ACHN (cell line): ENCODE results near the gene ZMIZ1.
"Not testable (repeated sequence)": the region's sequence is repeated elsewhere in the genome, so short reads cannot be mapped to it uniquely, and the experiment has no call there.

Experiments
- DNase-seq: peaks from one replicate; pipeline ENCODE4 v3.0.0-alpha.2; 2015
- in situ Hi-C: cut with HindIII; loops from 2 replicates; pipeline ENCODE4 v1.10.0; 2017; ENCODE audit warnings: low sequenced_read_pairs, low pct_ligation_motif_present, low pct_unique_long_range_greater_than_20kb

ZMIZ1 gene

DNA sequence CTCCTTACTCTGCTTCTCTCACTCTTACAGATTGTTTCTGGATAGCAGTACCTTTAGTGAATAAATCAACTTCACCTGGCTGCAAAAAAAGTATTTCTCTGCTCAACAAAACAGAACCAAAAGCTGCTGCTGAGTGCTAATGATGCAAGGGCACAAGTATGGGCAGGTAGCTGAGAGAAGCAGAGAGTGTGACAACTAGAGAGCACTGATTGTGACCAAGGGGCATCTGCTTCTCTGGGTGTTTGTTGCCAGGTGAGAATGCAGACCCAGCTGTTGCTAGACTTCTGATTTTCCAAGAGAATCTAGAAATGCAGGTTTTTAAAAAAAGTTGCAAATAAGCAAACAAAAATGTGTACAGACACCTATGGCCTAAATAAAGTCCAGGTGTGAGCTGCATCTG lies 253.2 kb downstream of the ZMIZ1 start:
- no peak for DNase-seq
- in situ Hi-C loops = no loop called here

DNA sequence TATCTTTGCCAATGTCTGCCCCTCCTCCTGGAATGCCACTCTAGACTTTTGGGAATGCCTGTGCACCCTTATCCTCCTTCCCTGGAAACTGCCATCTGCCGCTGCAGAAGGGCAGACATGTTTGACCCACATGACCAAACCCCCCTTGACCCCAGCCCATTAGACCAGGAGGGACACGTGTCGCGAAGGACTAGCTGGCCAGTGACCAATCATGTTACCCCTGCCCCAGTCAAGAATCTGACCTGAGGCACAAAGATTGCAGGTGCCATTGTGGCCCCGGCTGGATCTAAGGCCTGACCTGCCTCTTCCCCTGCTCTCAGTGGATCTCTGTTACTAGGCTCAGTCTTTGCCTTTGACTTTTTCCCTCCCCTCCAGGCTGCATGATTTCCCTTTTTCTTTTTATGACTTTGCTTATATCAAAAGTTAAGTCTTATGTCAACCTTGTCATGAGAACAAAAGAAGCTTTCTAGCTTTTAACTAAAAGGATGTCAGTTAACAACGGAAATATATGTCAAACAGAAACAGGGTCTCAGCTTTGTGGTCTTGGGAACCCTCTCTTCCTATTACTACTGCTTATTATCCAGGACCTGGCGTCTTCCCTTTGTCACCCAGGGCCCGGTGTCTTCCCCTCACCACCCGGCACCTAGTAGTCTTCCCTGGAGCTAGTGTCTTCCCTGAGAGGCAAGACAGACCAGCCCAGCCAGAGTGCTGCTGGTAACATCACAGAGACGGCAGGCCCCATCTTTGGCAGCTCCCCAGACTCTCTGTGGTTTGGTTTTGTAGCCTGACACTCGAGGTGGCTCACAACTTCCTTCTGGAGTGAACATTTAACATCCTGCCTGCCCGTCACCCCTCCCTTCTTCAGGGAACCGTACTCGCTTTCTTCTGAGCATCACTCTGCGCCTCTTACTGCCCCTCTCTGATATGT lies 254.1 kb downstream of the ZMIZ1 start:
- DNase-seq = peak; percentile 40
- in situ Hi-C loops = no loop called here

DNA sequence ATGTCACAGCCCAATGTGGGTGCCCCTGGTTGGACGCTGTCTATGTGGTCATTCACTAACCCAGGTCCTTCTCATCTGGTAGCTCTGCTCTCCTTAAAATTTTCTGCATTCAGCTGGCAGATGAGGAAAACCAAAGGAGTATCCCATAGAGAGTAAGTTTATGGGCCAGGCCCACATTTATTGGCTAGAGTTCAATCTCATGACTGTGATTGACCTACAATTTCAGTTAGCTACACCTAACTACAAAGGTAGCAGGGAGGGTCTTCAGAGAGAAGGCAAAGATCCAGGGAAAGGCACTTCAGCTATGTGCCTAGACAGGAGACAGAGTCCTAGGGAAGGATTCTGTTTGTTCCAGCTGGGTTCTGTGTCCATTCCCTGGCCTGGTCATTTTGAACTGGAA lies 254.8 kb downstream of the ZMIZ1 start:
- in situ Hi-C loops = no loop called here
- no peak for DNase-seq

DNA sequence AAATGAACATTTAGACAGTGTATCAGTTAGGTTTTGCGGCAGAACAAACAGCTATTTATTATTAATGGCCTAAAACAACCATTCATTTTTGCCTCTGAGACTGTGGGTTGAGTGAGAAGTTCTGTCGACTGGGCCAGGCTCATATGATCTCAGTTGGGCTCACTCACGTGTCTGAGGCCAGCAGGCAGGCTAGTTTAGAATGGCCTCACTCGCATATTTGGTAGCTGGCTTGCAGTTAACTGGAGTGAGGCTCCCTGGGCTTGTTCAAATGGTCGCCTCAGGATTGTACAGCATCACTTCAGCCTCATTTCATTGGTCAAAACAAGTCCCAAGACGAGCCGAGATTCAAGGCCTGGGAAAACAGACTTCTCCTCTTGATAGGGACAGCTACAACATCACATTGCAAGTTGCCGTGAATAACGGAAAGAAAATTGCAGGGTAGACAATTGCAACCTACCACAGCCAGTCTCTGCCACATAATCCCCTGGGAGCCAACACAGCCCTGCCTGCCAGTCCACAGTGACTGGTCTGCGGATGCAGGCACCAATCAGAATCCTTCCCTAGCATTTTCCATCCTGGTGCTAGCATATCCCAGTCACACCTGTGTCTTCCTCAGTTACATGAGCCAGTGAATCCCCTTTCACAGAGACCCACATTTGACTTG lies 255.4 kb downstream of the ZMIZ1 start:
- no peak for DNase-seq
- in situ Hi-C loops = no loop called here

DNA sequence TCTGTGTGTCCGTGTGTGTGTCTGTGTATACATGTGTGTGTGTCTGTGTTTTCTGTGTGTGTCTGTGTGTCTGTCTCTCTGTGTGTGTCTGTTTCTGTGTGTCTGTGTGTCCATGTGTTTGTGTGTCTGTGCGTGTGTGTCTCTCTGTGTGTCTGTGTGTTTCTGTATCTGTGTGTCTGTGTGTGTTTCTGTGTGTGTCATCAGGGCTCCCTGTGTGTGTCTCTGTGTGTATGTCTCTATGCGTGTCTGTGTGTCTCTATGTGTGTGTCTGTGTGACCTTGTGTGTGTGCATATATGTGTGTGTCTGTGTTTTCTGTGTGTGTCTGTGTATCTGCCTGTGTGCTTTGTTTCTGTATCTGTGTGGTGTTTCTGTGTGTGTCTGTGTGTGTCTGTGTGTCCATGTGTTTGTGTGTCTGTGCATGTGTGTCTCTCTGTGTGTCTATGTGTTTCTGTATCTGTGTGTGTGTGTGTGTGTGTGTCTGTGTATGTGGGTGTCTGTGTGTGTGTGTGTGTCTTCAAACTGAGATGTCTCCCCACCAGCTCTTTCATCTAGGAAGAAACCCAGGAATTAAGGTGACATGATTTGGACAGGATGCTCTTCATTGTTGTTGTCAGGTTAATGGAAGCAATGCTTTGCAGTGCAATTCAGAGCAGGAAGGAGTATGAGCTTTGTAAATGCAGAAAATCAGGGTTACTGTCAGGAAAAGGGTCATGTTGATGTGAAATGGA lies 257.8 kb downstream of the ZMIZ1 start:
- DNase-seq = no peak
- in situ Hi-C loops = no loop called here

DNA sequence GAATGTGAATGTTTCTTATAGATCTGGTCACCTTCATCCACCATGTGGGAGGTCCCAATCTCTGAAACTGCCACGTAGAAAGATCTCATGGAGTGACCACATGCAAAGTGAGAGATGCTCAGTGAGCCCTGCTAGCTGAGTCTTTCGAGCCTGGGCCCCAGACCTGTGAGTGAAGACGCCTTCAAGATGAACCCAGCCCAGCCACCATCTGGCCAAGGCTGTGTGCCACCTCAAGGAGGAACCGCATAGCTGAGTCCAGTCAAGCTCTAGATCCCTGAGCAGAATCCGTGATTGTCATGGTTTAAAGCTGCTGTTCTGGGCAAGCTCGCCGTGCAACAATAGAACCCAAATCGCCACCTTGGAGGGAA lies 258.3 kb downstream of the ZMIZ1 start:
- no peak for DNase-seq
- in situ Hi-C loops = no loop called here

DNA sequence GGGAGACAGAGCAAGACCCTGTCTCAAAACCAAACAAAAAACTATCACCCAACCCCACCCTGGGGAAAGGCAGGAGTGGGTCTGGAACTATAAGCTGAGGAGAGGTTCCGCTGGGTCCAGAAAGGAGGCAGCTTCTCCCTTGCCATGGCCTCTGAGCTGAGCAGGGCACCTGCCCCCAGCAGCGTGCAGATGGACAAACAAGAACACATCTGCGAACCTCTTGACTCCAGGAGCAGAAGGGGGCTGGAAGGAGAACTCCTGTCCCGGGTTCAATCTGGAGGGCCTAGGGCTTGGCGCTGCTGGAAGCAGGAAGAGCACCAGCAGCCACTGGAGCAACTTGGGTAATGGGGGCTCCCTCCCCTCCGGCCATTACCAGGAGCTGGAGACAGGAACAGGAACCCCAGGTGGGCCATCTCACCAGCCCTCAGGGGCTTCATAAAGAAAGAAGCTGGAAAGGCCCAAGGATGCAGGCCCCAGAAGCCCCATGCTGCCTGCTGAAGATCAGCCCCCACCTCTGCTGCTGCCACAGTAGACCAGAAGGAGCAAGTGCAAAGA lies 259.5 kb downstream of the ZMIZ1 start:
- in situ Hi-C loops = no loop called here

DNA sequence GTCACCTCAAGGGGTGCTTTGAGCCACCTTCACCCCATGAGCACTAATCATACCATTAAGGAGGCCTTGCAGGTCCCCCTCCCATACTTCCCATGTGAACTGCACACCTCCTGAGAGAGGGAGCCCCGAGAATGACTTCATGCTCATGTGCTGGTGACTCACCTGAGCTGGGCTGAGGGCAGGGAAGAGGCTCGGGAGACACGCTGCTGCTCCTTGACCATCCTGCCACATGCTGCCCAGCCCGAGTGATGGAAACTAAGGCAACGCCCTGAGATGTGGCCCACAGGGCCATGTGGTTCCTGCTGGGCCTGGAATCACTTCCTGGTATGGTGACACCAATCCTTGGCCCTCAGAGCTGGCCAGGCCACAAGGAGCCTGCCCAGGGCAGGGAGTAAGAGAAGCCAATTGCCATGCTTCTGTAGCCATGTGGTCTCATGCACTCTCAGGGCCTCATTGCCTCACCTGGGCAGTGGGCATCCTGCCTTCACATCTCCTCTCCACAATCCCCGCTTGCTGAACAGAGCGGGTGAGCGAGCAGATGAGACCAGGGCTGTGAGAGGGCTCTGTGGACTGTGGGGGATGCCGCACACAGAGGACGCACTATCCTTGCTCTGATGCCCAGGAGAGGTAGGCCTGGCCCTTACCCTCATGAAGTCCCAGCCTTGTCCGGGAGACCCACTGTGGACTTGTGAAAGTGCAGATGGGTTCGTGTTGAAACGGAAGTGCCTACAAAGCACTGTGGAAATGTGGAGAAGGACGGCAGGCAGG lies 260.2 kb downstream of the ZMIZ1 start:
- in situ Hi-C loops = no loop called here
- DNase-seq = peak; percentile 62

More for the DNA sequence above, 259.5 kb downstream of the ZMIZ1 start:
- no peak for DNase-seq

DNA sequence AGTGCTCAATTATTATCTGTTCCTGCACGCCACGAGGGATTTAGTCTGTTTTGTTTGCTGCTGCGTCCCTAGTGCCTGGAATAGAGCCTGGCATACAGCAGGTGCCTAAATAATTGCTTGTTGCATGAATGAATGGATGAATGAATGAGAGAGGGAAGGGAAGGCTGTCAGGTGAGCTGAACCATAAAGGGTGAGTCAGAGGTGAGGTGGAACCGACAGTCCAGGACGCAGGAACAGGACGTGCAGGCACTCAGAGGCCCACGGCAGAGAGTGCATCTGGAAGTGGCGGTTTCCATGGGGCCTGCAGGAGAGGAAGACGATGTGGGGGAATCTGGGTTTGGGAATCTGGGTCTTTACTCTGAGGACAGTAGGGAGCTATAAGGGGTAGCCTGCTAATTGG lies 260.8 kb downstream of the ZMIZ1 start:
- in situ Hi-C loops = no loop called here
- DNase-seq = peak; percentile 24

DNA sequence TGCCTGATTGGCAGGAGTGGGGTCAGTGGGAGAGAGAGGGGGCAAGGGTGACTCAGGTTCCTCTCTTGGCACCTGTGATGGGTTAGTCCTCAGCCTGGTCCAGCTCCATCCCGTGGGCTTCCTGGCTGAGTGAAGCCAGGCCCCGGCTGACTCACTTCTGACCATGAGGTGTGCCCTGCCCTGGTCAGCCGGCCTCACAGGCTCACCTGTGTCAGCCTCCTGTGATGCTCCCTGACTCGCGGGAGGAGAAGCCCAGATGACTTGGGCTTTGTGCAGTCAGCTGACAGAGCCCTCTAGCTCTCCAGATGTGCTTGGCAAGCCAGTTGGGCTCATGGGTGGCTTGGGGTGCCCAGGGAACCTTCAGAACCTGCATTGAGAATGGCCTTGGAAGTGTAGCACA lies 262.5 kb downstream of the ZMIZ1 start:
- no peak for DNase-seq
- in situ Hi-C loops = no loop called here

DNA sequence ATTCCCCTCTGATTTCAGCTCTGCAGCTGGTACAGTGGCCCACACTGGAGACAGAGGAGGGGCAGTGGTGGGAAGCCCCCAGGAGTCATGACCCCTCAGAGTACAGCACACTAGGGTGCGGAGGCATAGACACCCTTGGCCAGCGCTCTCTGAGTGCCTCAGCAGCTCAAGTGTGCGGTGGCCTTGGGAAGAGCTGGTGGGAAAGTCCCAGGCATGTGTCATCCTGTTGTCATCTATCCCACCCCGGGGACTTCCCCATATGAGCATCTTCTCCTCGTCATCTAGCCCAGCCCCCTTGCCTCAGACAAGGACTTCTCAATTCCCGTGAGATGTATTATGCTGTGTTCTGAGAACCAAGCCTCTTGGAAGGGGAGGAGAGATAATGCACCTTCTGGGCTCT lies 262.9 kb downstream of the ZMIZ1 start:
- DNase-seq = peak; percentile 27
- in situ Hi-C loops = no loop called here

DNA sequence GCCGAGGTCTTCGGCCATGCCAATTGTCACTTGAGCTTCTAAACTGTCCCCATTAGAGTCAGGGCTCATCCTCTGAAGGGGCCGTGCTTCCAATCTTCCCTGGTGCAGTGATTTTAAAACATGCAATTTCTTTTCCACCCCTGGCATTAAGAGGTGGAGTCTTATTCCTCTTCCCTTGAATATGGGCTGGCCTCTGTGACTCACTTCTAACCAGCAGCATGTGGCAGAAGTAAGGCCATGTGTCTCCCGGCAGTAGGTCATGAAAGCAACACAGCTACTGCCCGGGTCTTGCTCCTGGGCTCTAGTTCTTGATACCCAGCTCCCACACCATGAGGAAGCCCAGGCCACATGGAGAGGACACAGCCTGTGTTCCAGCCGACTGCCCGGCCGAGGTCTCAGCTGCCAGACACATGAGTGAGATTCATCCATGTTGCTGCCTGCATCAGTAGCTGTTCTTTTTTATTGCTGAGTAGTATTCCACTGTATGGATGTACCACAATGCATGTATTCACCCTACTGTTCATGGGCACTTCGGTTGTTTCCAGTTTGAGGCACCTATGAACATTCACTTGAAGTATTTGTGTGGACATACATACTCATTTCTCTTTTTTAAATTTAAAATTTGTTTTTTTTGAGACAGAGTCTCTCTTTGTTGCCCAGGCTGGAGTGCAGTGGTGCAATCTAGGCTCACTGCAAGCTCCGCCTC lies 264.0 kb downstream of the ZMIZ1 start:
- in situ Hi-C loops, DNase-seq: not testable (repeated sequence)

DNA sequence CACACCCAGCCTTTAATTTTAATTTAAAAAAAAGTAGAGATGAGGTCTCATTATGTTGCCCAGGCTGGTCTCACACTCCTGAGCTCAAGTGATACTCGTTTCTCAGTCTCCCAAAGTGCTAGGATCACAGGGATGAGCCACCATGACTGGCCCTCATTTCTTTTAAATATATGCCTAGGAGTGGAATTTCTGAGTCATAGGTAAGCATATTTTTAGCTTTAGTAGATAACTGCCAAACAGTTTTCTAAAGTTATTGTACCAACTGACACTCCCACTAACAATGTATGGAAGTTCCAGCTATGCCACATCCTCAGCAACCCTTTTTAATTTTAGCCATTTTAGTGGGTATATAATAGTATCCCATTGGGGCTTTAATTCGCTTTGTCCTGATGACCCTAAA lies 264.7 kb downstream of the ZMIZ1 start:
- in situ Hi-C loops = no loop called here
- peak; percentile 16 for DNase-seq

DNA sequence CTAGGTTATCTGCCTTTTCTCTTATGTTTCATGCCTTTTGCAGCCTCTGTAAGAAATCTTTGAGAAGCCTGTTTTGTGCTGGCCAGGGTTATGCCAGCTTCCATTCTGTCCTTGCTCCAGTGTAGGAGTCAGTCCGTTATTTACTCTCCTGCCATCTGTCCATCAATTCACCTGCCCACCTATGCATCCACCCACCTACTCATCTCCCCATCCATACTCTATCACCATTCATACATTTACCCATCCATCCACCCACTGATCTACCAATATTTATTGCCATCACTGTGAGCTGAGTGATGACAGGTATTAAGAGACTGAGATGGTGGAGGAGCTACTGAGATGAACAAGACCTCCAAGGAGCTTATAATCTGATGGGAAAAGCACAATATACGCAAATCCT lies 265.8 kb downstream of the ZMIZ1 start:
- no peak for DNase-seq
- in situ Hi-C loops = no loop called here

DNA sequence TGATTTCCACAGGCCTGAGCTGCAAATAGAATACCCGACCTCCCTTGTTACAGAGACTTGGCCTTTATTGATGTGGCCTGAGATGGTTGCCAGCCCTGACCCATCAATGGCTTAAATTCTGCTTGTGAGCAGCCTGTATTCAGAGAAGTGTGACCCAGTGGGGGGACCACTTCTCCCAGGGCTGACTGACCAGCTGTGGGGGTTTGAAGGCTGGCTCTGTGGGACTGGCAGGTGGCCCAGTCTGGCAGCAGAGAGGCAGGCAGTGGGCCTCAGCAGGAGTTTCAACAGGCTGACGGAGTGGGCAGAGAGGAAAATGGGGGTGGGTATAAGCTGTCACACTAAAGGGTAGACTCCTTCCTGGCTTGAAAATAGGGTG lies 266.3 kb downstream of the ZMIZ1 start:
- in situ Hi-C loops = no loop called here
- DNase-seq = no peak

DNA sequence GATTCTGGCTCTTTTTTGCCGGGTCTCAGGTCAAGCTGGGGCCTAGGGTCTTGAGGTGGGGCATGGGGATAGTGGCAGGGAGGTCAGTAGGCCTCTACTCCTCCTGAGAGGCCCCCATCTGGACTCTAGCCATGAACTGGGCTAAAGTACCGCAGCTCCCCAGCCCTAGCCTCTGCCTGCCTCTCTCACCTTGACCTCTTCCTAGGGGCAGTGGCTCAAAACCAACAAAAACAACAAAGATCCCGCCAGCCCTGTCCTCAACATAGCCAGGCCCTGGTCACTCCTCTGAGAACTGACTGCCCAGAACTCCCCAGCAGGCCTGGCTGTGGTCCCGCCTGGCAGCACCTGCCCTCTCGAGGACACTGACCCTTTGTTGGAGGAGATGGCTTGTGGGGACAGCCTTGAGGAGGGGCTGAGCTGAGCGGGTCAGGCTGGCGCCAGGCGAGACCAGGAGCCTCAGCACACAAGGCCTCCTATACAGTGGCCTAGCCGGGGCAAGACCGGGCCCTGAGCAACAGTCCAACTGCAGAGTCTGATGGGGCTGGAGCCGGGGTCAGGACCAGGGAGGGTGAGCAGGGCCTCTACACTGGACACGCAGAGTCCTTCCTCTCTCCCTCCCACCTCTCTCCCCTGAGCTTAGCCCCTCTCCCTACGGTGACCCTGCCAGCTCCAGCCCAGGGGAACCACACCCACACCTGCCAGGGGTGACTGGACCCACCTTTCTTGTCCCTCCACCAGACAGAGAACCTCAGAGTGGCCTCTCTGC lies 266.9 kb downstream of the ZMIZ1 start:
- no peak for DNase-seq
- in situ Hi-C loops = no loop called here

DNA sequence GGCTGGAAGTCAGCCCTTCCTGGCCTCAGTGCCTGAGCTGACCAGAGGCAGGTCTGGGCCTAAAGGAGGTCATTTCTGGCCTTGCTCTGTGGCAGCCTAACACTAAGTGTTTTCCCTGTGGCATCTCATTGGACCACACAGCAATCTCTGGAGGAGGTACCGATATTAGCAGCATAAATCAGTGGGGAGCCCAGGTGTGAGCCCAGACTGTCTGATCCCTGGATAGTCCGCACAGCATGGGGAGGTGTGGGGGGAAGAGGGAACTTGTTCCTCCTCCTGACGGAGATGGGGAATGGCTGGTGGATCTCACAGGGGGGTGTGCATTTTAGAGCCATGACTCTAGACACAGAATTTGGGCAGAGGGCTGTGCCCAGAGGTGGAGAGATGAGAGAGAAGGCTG lies 267.5 kb downstream of the ZMIZ1 start:
- in situ Hi-C loops = no loop called here
- DNase-seq = no peak
